Fibroblast of the aortic adventitia (primary cell): ENCODE measurements around the gene ZFAND2A. TPM values are rescaled to one million over a fixed set of nuclear protein-coding genes. Genes with fewer than 3 reads are reported as not detected.

Experiments used
- DNase-seq: peaks from one replicate; pipeline ENCODE4 v3.0.0-alpha.2; 2010; ENCODE audit warnings: low read depth
- H3K4me3 ChIP-seq: 2 replicates; pipeline ENCODE4 v1.5.1; 2011; ENCODE audit warnings: low read depth, mild to moderate bottlenecking, control low read depth, low read length, moderate library complexity
- total RNA-seq: library from RNA; depleted of rRNA; stranded (reverse); fragments of >200 nt; gene quantifications from 2 replicates; pipeline ENCODE4 v1.2.3, GENCODE V29; 2012; ENCODE audit warnings: low replicate concordance
- TF ChIP-seq, protein P1 (sequence below): IDR thresholded peaks from 2 replicates; pipeline ENCODE4 v1.5.1; 2011; ENCODE audit warnings: mild to moderate bottlenecking, low read length, control low read depth, inconsistent platforms; ENCODE audit not compliant: insufficient read depth

The ZFAND2A gene
- total RNA-seq, 1 donor: 14.6 TPM

- TF ChIP-seq, protein P1, sequence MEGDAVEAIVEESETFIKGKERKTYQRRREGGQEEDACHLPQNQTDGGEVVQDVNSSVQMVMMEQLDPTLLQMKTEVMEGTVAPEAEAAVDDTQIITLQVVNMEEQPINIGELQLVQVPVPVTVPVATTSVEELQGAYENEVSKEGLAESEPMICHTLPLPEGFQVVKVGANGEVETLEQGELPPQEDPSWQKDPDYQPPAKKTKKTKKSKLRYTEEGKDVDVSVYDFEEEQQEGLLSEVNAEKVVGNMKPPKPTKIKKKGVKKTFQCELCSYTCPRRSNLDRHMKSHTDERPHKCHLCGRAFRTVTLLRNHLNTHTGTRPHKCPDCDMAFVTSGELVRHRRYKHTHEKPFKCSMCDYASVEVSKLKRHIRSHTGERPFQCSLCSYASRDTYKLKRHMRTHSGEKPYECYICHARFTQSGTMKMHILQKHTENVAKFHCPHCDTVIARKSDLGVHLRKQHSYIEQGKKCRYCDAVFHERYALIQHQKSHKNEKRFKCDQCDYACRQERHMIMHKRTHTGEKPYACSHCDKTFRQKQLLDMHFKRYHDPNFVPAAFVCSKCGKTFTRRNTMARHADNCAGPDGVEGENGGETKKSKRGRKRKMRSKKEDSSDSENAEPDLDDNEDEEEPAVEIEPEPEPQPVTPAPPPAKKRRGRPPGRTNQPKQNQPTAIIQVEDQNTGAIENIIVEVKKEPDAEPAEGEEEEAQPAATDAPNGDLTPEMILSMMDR: no peak
- no peak overlapping the region for H3K4me3 ChIP-seq
- peak; percentile 49 for DNase-seq
Observed at GRCh38 chr7:1112109-1112508, 47.9 kb downstream of the ZFAND2A start.

GRCh38 chr7:1111156-1111555 is 48.8 kb downstream of the ZFAND2A start:
- TF ChIP-seq, protein P1: no peak
- H3K4me3 ChIP-seq: no peak overlapping the region
- DNase-seq: no peak

- H3K4me3 ChIP-seq: no peak overlapping the region
- TF ChIP-seq, protein P1: no peak
- DNase-seq: no peak
Observed at GRCh38 chr7:1110358-1110757, 49.6 kb downstream of the ZFAND2A start.

DNA sequence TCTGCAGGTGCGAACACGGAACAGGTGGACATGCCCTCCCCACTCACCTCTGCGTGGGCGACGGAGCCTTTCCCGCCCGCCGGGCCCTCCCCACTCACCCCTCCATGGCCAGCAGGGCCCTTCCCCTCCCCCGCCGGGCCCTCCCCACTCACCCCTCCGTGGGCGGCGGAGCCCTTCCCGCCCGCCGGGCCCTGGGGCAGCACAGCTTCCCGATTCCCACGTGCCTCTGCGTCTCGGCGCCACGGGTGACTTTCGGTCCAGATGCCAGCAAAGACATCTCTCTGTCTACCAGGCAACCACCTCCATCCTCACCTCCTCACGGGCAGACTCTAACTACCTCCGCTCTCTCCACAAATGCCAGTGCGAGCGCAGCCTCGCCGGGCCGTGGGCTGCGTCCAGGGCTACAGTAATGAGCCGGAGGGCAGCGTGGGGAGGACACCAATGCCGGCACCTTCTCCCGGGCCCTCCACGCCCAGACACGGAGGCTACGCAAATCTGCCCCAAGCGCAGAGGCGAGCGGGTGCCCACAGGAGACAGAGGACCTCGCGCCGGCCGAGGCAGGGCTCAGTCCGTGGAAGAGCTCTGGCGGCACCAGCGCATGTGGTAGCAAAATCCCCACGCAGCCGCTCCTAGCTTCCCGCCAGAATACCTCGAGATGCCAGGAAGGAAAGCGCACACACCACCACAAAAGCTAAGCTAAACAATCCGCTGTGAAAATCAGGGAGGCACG is 50.2 kb downstream of the ZFAND2A start:
- TF ChIP-seq, protein P1: no peak
- no peak for DNase-seq
- no peak overlapping the region for H3K4me3 ChIP-seq

DNA sequence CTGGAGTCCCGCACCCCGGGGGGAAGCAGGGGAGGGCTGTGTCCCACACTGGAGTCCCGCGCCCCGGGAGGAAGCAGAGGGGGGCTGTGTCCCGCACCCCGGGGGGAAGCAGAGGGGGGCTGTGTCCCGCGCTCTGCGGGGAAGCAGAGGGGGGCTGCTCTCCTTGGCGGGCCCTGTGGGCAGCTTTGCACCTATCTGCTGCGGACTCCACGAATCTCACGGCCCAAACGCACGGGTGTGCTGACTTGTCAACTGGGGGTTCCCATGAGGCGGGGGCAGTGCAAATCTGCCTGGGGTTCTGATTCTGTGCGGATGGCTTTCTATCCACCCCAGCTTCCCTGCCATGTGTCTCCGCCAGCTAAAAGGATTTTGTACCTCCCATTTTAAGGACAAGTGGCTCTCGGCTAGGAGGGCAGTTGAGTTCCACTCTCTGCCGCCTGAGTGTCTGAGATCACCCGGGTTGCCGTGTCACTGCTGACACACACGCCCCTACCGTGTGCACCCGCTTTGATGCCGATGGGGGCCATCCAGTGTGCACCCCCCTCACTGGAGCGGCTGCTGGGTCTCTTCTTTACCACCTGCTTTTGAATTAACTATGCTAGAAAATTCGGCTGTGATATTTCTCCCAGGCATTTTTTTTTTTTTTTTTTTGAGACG is 51.6 kb downstream of the ZFAND2A start:
- TF ChIP-seq, protein P1: no peak
- no peak overlapping the region for H3K4me3 ChIP-seq
- no peak for DNase-seq

GRCh38 chr7:1106793-1107421 is 53.1 kb downstream of the ZFAND2A start:
- DNase-seq: no peak
- H3K4me3 ChIP-seq: no peak overlapping the region
- TF ChIP-seq, protein P1: no peak
